HepG2 (cell line): ENCODE data around the gene ITIH1. TPM values are rescaled to one million over a fixed set of nuclear protein-coding genes. Genes with fewer than 3 reads are reported as not detected.
A peak's percentile ranks its signal among the peaks of the same experiment; 100 is the strongest.

Experiments used
- ATAC-seq: fragments of 200-7000 bp; cut with Tn5 transposase; 3 replicates; pipeline ENCODE4 v1.9.1; 2020; ENCODE audit warnings: mild to moderate bottlenecking, moderate library complexity
- BruUV-seq: library from RNA; stranded (reverse); fragments of 400-500 nt; replicated peaks from 2 replicates; lab custom pipeline; 2021; lab: Mats Ljungman, UMichigan
- CTCF ChIA-PET: fragments of 300-600 bp; formaldehyde crosslinking; extraction: SDS; loops from one replicate; lab custom pipeline; 2021; ENCODE audit warnings: low total read pairs, inconsistent platforms, low intra/inter-chr PET ratio; lab: Yijun Ruan, JAX
- POLR2A ChIA-PET: fragments of 350-600 bp; sonication (Branson Sonifier 250); formaldehyde crosslinking; loops from one replicate; lab custom pipeline; 2020; ENCODE audit warnings: antibody characterized with exemption, inconsistent platforms; lab: Yijun Ruan, JAX
- DNase-seq: peaks from one replicate; pipeline ENCODE4 v3.0.0-alpha.2; 2015; ENCODE audit warnings: low spot score
- FAIRE-seq: peaks from 3 replicates; lab custom pipeline; 2011; peaks lifted over from hg19 to GRCh38; lab: Jason Lieb, UNC
- H2AFZ ChIP-seq: one replicate; pipeline ENCODE4 v1.6.1; 2011; ENCODE audit warnings: low read length, inconsistent platforms
- H3K27ac ChIP-seq: fragments of 300-600 bp; 3 replicates; pipeline ENCODE4 v1.8.0; 2011; ENCODE audit warnings: mixed run types, mild to moderate bottlenecking, mixed read lengths, low read length, inconsistent platforms; ENCODE audit not compliant: insufficient read depth; ENCODE audit errors: extremely low read length
- H3K27me3 ChIP-seq, 2 experiments: fragments of 200-600 bp in 1 of 2; 2 replicates in 1 of 2; 3 replicates in 1 of 2; pipeline versions ENCODE4 v1.6.0 to v1.8.0; 2011; ENCODE audit warnings: low read length in 2 of 2, mild to moderate bottlenecking in 2 of 2, moderate library complexity in 2 of 2, inconsistent platforms in 1 of 2; ENCODE audit not compliant: insufficient read depth in 2 of 2, control insufficient read depth in 1 of 2
- H3K36me3 ChIP-seq, 2 experiments: fragments of 200-600 bp in 1 of 2; replicated peaks in 1 of 2; 2 replicates in 1 of 2; 3 replicates in 1 of 2; pipeline versions ENCODE4 v1.5.1 to v1.8.0; 2011; ENCODE audit warnings: low read length in 2 of 2, inconsistent platforms in 1 of 2; ENCODE audit not compliant: insufficient read depth in 2 of 2, control insufficient read depth in 1 of 2
- H3K4me1 ChIP-seq: 2 replicates; pipeline ENCODE4 v1.5.1; 2012; ENCODE audit warnings: low read length, inconsistent platforms; ENCODE audit not compliant: insufficient read depth
- H3K4me2 ChIP-seq: 2 replicates; pipeline ENCODE4 v1.6.0; 2011; ENCODE audit warnings: low read depth, low read length, inconsistent platforms
- H3K4me3 ChIP-seq, 3 experiments: fragments of 200-600 bp in 1 of 3; sonication (generic), shearing (Covaris generic) in 1 of 3; replicated peaks in 1 of 3; 2 replicates each; pipeline ENCODE4 v1.5.1; 2011 to 2016; ENCODE audit warnings: low read length in 3 of 3, inconsistent platforms in 2 of 3, low read depth in 2 of 3, mild to moderate bottlenecking in 2 of 3, control low read depth in 1 of 3, mixed read lengths in 1 of 3; ENCODE audit not compliant: insufficient read depth in 1 of 3
- H3K79me2 ChIP-seq: one replicate; pipeline ENCODE4 v1.6.1; 2011; ENCODE audit warnings: low read length, inconsistent platforms; ENCODE audit not compliant: insufficient read depth
- H3K9ac ChIP-seq: 2 replicates; pipeline ENCODE4 v1.6.0; 2011; ENCODE audit warnings: mild to moderate bottlenecking, low read depth, low read length, inconsistent platforms; ENCODE audit not compliant: insufficient read depth
- H3K9me3 ChIP-seq: 2 replicates; pipeline ENCODE4 v1.5.1; 2012; ENCODE audit warnings: mild to moderate bottlenecking, low read length
- H4K20me1 ChIP-seq: 2 replicates; pipeline ENCODE4 v1.6.0; 2011; ENCODE audit warnings: inconsistent platforms, mild to moderate bottlenecking, low read length, moderate library complexity; ENCODE audit not compliant: insufficient read depth
- ETV5 ChIP-seq: IDR thresholded peaks from 2 replicates; pipeline ENCODE4 v1.6.1; 2018; ENCODE audit warnings: missing biosample characterization, missing genetic modification reagents, inconsistent platforms, borderline replicate concordance
- FOXP1 ChIP-seq, 2 experiments: fragments of 450-650 bp in 1 of 2; IDR thresholded peaks; 2 replicates each; pipeline ENCODE4 v1.6.1; 2017 to 2018; ENCODE audit warnings: antibody characterized with exemption in 1 of 2
- JDP2 ChIP-seq: sonication (generic); formaldehyde crosslinking; IDR thresholded peaks from 2 replicates; pipeline ENCODE4 v1.8.1; 2022; ENCODE audit warnings: missing genetic modification reagents, borderline replicate concordance
- KLF6 ChIP-seq: IDR thresholded peaks from 2 replicates; pipeline ENCODE4 v1.8.0; 2016; ENCODE audit warnings: missing biosample characterization, missing genetic modification reagents
- NCOA1 ChIP-seq: sonication (generic); formaldehyde crosslinking; IDR thresholded peaks from 2 replicates; pipeline ENCODE4 v1.9.0; 2021; ENCODE audit warnings: missing genetic modification reagents
- NR1H2 ChIP-seq: sonication (generic); formaldehyde crosslinking; IDR thresholded peaks from 2 replicates; pipeline ENCODE4 v1.8.1; 2022; ENCODE audit warnings: low read depth, missing genetic modification reagents, borderline replicate concordance
- PCBP1 ChIP-seq: fragments of 200-400 bp; formaldehyde crosslinking; IDR thresholded peaks from 2 replicates; pipeline ENCODE4 v1.6.1; 2017; ENCODE audit warnings: mild to moderate bottlenecking, low read depth, low read length, borderline replicate concordance
- SSRP1 ChIP-seq: IDR thresholded peaks from 2 replicates; pipeline ENCODE4 v1.6.1; 2016; ENCODE audit warnings: control low read depth
- STAT5B ChIP-seq: sonication (generic); formaldehyde crosslinking; IDR thresholded peaks from 2 replicates; pipeline ENCODE4 v1.4.0; 2020; ENCODE audit warnings: missing genetic modification reagents
- WIZ ChIP-seq: sonication (generic); formaldehyde crosslinking; IDR thresholded peaks from 2 replicates; pipeline ENCODE4 v1.5.1; 2020; ENCODE audit warnings: mild to moderate bottlenecking, missing genetic modification reagents
- YY1 ChIP-seq: IDR thresholded peaks from 2 replicates; pipeline ENCODE4 v1.6.1; 2011; ENCODE audit warnings: low read length, low read depth, moderate library complexity, mild to moderate bottlenecking; ENCODE audit not compliant: insufficient read depth, insufficient replicate concordance
- ZKSCAN5 ChIP-seq: sonication (generic); formaldehyde crosslinking; IDR thresholded peaks from 2 replicates; pipeline ENCODE4 v1.5.1; 2020; ENCODE audit warnings: mild to moderate bottlenecking, missing genetic modification reagents
- ZNF333 ChIP-seq: sonication (generic); formaldehyde crosslinking; IDR thresholded peaks from 2 replicates; pipeline ENCODE4 v1.4.0; 2020; ENCODE audit warnings: mild to moderate bottlenecking, missing genetic modification reagents, borderline replicate concordance
- ZNF460 ChIP-seq: sonication (generic); formaldehyde crosslinking; IDR thresholded peaks from 2 replicates; pipeline ENCODE4 v1.5.1; 2020; ENCODE audit warnings: missing genetic modification reagents, mild to moderate bottlenecking, borderline replicate concordance
- ZNF891 ChIP-seq: sonication (generic); formaldehyde crosslinking; IDR thresholded peaks from 2 replicates; pipeline ENCODE4 v1.5.0; 2020; ENCODE audit warnings: mild to moderate bottlenecking, missing genetic modification reagents
- WGBS: methylation state at CpG from one replicate; pipeline ENCODE4 v1.1.6; 2017; ENCODE audit warnings: low lambda C conversion rate; 5-methylcytosine and 5-hydroxymethylcytosine counted together
- in situ Hi-C: cut with HindIII; loops from 2 replicates; pipeline ENCODE4 v1.10.0; 2017; ENCODE audit warnings: low pct_unique_long_range_greater_than_20kb; ENCODE audit not compliant: extremely low pct_ligation_motif_present
- intact Hi-C: fragments of 100-400 bp; cut with micrococcal nuclease; formaldehyde crosslinking; loops from one replicate; pipeline ENCODE4 v1.10.0; 2022; ENCODE audit not compliant: unreplicated experiment
- polyA plus RNA-seq, 8 experiments: library from polyadenylated mRNA; depleted of rRNA in 3 of 8; stranded (reverse) in 7 of 8; unstranded in 1 of 8; fragments of >200 nt; fragmentation: Illumina TruSeq in 4 of 8; extraction: Trizol in 4 of 8; gene quantifications; 2 replicates each; pipeline versions ENCODE4 v1.2.1 to v1.2.3, GENCODE V29; 2011 to 2016; ENCODE audit warnings: low read depth in 4 of 8, missing spikeins in 1 of 8, mixed read lengths in 1 of 8; ENCODE audit not compliant: insufficient read depth in 1 of 8
- total RNA-seq, 5 experiments: library from RNA; depleted of rRNA; stranded (reverse); fragments of >200 nt; fragmentation: Illumina TruSeq; extraction: Trizol; gene quantifications; 2 replicates each; pipeline ENCODE4 v1.2.3, GENCODE V29; 2016; ENCODE audit warnings: low read depth in 1 of 5
- TF ChIP-seq, protein P1 (sequence below): sonication (generic); formaldehyde crosslinking; IDR thresholded peaks from 2 replicates; pipeline ENCODE4 v1.8.0; 2022; ENCODE audit warnings: missing genetic modification reagents, low read depth, mild to moderate bottlenecking, borderline replicate concordance
- TF ChIP-seq, protein P2 (sequence below): sonication (generic); formaldehyde crosslinking; conservative IDR thresholded peaks from 2 replicates; pipeline ENCODE4 v1.5.0; 2020; ENCODE audit warnings: missing genetic modification reagents

ITIH1 gene
- total and polyA plus RNA-seq, 2 of the 13 experiments (the other 11 are each of a cell fraction or from before 2014, with no cell fraction given), result 12.3 to 19.6 TPM

DNA sequence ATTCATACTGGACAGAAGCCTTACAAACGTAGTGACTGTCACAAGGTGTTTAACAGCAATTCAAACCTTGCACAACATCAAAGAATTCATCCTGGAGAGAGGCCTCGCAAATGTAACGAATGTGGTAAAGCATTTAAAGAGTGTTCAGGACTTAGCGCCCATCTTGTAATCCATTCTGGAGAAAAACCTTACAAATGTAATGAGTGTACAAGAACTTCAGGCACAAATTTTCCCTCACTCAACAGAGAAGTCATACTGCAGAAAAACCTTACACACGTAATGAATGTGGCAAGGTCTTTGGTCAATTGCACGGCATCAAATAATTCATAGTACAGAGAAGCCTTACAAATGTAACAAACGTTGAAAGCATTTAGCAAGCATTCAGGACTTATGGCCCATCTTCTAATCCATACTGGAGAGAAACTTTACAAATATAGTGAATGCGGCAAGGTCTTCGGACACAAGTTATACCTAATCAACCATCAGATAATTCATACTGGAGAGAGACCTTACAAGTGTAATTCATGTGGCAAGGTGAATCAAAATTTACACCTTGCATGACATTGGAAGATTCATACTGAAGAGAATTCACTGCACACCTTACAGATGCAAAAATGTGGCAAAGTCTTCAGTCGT, 44.0 kb upstream of the ITIH1 start:
- peak; percentile 44 for FAIRE-seq
- H3K4me3 ChIP-seq, result no peak overlapping the region
- no TSS peak for BruUV-seq
- no peak for ATAC-seq
- H2AFZ ChIP-seq, result no peak overlapping the region
- in situ Hi-C loops, result no loop called here
- POLR2A ChIA-PET, result no interaction called here
- 92% methylated on average over 10 of the region's 10 CpGs for WGBS
- H3K27ac ChIP-seq, result no peak overlapping the region
- CTCF ChIA-PET, result no interaction called here
- H3K9me3 ChIP-seq, result peaks cover 2% of the 10 kb centered on the region; the same call in 1 of the 2 replicates
- no peaks in the 10 kb centered on the region for H3K27me3 ChIP-seq
- H3K36me3 ChIP-seq, result peaks cover 8 to 45% of the 10 kb centered on the region in 2 experiments; a peak in 4 of 5 replicates
- no peak overlapping the region for H3K9ac ChIP-seq
- intact Hi-C loops, result no loop called here
- no peaks in the 10 kb centered on the region for H3K79me2 ChIP-seq
- H4K20me1 ChIP-seq, result no peaks in the 10 kb centered on the region
- TF ChIP-seq ZNF460 (CRISPR knock-in tag) (no peak), WIZ (CRISPR knock-in tag) (no peak), NR1H2 (no peak), KLF6 (CRISPR knock-in tag) (no peak), NCOA1 (CRISPR knock-in tag) (no peak), ETV5 (CRISPR knock-in tag) (no peak), FOXP1 (IDR thresholded peaks at IDR 0.05) (no peak), FOXP1 (CRISPR knock-in tag; IDR thresholded peaks at IDR 0.05) (no peak), ZNF891 (CRISPR knock-in tag) (no peak), YY1 (no peak), SSRP1 (CRISPR knock-in tag) (no peak), ZNF333 (CRISPR knock-in tag) (no peak), PCBP1 (no peak), STAT5B (no peak), ZKSCAN5 (CRISPR knock-in tag) (no peak), JDP2 (CRISPR knock-in tag) (no peak)
- TF ChIP-seq, protein P1, sequence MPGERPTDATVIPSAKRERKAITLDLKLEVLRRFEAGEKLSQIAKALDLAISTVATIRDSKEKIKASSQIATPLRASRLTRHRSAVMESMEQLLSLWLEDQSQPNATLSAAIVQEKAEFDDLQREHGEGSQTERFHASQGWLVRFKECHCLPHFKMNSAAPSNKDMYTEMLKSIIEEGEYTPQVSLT, result no peak
- TF ChIP-seq, protein P2, sequence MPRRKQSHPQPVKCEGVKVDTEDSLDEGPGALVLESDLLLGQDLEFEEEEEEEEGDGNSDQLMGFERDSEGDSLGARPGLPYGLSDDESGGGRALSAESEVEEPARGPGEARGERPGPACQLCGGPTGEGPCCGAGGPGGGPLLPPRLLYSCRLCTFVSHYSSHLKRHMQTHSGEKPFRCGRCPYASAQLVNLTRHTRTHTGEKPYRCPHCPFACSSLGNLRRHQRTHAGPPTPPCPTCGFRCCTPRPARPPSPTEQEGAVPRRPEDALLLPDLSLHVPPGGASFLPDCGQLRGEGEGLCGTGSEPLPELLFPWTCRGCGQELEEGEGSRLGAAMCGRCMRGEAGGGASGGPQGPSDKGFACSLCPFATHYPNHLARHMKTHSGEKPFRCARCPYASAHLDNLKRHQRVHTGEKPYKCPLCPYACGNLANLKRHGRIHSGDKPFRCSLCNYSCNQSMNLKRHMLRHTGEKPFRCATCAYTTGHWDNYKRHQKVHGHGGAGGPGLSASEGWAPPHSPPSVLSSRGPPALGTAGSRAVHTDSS (CRISPR knock-in tag), result no peak
- DNase-seq, result no peak
- no peaks in the 10 kb centered on the region for H3K4me1 ChIP-seq
- no peak overlapping the region for H3K4me2 ChIP-seq
